Glomerular visceral epithelial cell (primary cell): ENCODE results near the gene UBE2D2.
A peak's percentile ranks its signal among the peaks of the same experiment; 100 is the strongest.

ENCODE experiments used
- DNase-seq: peaks from one replicate; pipeline ENCODE4 v3.0.0-alpha.2; 2016; ENCODE audit errors: extremely low spot score

Gene UBE2D2

DNA sequence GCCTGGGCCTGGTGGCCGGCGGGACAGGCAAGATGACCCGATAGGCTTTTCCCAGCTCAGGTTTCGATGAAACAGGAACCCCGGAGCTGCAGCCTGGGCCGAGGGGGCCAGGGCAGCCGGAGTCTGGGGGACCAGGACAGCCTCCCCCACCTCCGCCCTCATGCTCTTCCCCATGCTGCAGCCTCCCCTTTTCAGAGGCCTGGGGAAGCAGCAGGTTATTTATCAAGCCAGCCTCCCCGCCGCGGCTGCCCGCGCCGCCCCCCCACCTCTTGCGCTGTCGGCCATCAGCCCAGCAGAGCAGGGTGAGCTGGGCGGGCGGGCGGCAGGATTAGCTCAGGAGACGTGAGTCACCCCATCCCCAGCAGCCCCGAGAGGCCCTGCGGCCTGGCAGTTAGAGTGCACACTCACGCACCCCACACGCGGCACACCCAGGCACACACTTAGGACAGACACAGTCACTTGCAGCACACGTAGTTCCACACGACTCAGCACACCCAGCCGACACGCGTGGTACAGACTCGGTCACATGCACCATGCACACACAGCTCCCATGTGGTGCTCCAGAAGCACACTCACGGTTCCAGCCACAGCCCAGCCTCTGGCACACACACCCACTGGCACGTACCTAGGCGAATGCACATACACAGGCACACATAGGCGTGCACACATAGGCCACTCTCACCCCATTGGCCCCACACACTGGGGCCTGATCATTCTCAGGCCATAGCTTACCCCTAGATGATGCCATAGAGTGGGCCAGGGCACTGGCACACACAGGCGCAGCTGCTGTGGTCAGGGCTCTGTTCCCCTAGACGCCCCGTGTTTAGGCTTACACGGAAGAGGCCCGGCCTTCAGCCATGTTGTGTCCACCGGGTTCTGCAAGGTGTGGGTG, 100.0 kb downstream of the UBE2D2 start:
- peak; percentile 97 for DNase-seq

DNA sequence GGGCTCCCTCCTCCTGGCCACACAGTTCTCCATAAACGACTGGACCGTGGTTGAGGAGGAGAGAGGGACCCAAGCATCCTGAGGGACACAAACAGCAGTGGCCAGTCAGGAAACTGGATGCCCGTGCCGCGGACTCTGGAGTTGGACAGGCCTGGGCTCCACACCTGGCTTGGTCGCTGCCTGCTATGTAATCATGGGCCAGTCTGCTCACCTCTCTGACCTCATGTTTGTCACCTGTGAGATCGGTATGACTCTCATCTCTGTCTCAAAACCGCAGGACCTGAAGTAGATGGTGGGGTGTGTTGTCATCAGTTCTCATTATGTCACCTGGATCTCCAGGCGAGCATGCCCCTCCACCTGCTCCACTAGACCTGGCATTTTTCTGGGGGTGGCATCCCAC, 101.5 kb downstream of the UBE2D2 start:
- DNase-seq = no peak

DNA sequence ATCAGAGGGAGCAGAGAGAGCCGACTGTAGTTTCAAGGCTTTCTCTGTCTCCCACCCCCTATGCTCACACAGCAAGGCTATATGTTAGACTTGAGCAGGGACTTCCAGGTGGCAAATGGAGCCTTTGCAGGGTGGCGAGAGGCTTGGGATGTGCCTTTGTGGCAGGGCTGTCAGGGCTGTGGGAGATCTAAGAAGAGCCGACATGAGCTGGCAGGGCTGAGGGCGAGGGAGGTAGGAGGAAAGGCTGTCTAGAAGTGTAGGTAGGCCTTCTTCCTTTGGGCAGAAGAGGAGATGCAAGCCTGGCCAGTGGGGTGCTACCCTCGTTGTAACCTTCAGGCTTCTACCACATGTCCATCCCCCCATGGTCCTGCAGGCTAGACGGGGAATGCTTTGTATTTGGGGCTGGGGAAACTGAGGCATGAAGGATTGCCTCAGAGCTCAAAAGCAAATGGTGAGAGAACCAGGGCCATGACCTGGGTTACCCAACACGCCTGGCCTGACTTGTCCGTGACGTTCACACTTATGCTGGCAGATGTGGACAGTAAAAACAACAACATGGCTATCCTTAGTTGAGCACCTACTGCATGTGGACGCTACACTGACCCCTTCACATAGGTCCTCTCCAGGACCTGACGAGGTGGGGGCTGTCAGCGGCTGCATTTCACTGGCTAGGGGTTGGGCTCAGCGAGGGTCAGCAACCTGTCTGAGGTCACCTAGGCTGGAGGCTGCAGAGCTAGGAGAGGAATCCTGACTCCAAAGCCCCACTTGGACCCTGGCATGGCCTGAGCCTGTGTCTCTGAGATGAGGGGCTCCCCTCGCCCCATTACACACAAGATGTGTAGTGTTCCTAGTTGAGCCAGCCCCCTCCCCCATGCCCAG, 102.3 kb downstream of the UBE2D2 start:
- DNase-seq = no peak

DNA sequence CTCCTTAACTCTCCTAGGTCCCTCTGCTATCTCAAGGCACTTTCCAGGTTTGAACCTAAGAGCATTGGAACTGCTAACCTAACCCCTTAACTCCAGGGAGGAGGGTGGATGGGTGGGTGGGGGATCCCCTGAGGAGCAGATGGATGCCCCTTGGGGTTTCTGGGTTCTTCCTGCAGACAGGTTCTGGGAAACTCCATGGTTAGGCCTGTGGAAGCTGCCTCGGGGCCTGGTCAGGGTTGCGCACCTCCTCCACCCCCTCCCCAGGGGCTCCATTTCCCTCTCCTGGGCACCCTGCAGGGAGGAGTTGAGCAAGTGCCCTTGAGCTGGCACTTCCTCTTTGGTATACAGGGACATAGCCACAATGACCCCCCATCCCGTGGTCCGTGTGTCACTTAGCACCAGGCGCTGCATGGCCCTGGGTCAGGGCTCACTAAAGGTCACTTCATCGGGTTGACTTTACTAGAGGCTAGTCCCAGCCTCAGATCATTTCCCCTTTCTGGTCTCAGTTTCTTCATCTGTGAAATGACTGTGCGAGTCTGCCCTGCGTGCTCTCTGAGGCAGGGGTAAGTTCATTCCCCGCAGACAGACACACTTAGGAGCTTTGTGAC, 103.1 kb downstream of the UBE2D2 start:
- no peak for DNase-seq

DNA sequence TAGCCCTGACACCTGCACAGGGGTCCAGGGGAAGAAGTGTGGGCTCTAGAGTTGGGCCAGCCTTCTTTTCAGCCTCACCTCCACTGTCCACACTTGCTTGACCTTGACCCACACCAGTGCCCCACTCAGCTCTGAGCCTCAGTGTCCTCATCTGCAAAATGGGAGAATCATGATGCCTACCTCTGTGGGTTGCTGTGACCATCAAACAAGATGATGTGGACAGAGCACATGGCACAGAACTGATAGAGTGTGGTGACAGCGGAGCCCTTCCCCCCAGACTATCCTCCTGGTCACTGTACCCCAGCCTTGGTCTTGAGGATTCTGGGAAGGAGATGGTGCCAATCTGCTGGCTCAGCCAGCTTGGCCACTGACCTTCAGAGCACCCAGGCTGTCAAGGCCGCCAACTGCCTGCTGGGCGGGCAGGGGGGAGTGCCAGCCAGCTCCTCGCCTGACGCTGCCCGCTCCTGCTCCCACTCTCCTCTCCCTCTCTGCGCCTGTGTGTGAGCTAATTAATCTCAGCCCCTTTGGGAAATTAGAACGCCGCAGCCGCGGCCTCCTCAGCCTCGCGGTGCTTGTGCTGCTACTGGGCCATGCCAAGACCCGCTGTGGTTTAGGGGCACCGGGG, 103.7 kb downstream of the UBE2D2 start:
- DNase-seq = no peak

DNA sequence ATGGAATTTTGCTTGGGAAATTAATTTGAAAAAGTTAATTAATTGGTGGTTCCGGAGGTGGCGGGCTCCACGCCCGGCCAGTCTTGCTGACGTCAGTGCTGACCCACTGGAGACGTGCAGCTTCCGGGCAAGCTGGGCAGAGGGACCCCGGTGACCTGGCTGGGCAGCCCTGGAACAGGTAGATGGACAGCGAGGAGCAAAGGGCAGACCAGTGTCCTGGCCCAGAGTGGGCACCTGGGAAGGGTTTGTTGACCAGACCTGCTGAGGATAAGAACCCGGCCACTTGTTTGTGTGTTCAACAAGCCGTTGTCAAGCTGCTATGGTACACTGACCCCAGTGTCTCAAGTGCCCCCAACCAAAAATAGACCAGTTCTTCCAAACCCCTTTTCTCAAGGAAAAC, 104.5 kb downstream of the UBE2D2 start:
- DNase-seq = no peak

DNA sequence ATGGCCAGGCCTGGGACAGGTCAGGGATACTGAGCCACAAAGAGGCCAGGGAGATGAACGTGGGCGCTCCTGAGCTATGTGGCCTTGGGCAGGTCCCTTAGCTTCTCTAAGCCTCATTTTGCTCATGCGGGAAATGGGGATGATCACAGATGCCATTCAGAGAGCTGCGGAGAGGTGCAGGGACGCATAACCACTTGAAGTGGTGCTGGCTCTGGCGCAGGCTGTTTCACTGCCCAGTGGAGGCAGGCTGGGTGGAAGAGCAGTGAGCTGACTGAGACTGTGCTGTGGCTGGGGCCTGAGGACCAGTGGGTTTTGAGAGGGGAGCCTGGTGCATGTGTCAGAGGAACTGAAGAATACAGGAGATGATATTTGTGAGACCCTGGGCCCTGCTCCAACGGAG, 105.4 kb downstream of the UBE2D2 start:
- DNase-seq = no peak

DNA sequence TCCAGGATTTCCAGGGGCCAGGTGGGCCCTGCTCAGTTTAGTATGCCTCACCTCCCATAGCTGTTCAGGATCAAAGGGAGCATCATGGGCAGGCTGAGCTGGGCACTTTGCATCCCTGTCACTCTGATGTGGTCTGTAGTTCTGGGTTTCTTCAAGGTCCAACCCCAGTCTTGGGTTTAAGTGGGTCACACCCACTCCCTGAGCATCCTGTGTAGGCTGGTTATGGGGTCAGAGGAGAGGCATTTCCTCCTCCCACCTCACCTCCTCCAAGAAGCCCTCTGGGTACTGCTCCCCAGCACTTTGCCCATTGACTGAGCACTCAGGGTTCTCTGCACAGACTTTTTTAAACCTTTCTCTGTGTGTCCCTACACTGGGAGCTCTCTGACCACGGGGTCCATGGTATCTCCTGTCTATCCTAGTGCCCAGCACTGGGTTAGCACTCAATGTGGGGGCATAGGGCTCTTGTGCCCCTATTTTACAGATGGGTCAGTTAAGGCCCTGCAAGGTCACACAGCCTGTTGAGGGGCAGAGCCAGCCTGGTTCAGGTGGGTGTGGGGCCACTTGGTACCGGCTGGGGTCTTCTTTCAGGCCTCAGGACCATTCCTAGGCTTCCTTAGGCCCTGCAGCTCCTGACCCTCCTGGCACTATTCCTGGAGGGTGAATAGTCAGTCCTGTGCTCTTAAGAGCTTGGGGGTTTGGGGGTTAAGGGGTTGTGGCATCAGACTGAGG, 106.0 kb downstream of the UBE2D2 start:
- DNase-seq = no peak

DNA sequence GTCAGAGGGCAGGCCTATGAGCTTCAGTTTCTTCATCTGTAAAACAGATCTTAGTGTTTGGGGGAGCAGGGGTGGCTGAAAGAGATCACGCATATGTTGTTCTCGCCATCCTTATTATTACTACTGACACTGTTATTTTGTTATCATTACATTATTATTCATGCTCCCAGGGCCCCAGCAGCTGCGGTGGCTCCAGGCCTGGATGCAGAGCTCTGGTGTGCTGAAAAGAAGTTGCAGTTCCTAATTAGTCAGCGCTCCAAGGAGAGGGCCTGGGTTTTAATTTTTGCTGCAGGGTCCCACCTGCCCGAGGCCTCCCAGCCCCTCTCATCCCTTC, 106.6 kb downstream of the UBE2D2 start:
- DNase-seq = no peak

DNA sequence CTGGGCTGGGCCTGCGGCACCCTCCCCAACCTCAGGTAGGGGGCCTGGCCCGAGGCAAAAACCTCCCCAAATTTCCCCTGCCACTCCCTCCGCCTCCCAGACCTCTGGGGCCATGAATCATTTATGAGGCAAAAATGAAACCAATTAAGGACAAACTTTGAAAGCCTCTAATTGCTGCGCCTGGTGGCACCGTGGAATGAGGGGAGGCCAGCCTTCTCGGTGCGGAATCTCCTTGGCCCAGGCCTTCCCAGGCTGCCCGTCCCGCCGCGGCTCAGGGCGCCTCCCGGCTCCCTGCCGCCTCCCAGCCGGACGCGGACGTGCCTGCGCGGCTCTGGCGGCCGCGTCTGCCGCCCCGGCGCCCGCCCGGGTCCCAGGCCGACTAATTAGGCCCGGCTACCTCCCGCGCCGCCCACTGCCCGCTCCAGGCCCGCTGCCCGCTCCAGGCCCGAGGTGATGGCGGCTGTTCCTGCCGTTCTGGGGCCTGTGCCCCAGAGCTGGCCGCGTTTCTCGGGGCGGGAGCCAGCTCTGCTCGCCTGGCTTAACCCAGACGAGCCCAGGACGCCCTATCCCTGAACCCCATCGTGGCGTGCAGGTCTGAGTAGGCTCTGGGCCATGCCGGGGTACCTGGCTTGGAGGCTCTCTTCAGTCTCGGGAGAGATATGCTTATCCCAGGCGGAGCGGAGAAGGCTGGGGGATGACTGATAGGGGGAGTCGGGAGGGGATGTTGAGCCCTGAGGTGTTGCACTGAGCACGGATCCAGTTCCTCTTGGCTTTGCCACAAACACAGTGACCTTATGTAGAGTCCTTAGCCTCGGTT, 107.1 kb downstream of the UBE2D2 start:
- peak; percentile 63 for DNase-seq

DNA sequence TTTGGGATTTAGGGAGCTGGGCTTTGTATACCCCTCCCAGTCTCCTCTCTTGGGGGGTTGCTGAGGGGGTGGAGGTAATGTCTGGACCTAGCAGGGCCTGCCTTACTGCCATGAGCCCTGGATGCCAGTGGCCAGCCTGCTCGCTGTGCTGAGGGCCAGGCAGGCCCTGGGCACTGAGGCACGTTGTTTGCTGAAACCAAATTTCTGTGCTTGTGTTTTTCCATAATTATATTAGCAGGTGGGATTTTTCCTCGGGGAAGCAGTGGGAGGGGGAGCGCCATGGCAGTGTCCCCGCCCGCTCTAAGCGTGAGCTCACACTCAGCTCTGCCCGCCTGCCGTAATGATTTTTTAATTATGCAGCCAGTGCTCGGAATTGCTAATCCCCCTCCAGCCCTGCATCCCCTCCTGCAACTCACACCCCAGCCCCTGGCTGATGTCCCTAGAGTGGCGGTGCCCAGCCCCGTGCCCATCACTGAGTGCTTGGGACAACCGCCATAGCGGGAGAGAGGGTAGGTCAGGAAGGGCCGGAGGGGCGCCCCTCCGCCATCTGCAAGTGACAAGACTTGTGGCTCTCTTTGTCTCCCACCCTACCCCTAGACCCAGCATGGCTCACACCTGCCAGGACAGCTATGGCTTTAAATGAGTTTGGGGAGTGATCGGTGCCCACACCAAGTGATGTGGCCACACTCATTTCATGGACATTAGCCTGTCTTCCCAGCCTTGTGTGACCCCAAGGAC, 108.0 kb downstream of the UBE2D2 start:
- no peak for DNase-seq

DNA sequence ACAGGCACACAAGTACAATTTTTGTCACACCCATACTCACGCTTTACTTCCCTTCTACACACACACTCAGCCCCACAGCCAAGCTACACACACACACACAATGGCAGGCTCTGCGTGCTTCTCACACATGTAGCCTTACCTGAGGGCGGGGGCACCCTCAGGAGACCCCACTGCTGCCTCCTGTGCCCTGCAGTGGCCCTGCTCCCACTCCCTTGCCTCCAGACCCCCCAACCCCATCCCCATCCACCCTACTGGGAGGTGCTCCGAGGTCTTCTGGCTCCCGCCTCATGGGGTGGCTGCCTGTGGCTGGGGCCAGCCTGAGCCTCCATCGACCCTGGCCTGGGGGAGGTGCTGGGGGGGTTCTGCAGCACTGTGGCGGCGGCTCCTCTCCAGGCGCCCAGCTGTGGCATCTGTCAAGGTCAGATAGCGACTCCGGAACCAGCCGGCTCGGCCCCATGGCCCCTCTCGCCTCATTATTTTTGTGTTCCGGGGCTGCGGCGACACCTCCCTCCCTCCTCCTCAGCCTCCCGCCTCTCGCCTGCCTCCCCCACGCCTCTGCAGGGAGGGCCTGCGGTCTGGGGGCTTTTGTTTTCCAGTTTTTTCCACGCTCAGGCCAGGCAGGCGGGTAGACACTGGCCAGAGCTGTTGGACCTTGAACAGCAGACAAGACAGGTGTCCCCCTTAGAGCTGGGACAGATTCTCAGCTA, 108.7 kb downstream of the UBE2D2 start:
- DNase-seq = no peak

DNA sequence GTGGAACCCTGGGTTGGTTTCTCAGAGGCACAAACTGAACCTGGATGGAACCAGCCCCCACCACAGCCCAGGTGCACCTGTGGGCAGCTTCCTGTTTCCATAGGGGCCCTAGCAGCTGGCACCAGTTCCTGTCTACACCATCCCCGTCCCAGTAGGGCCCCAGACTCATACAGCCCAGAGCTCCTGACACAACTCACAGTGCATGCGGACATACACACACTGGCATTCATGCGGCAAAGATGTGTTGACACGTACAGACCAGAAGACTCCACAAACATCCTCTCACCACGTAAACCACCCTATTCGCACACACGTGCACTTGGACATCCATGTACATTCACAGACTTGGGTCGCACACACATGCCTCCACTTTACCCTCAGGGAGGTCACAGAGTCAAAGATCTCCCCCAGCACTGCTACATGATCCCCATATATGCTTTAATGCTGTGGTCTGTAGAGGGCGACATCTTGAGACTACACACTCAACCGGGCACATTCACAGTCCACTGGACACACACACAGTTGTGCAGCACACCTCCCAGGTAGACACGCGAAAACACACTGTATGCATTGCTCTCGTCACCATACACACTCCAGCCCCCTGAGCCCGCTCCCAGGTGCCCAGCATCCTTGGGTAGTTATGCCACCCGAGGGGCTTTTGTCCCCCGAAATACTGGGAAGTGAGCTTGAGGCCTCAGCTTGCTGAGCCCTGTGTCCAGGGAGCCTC, 109.4 kb downstream of the UBE2D2 start:
- DNase-seq = peak; percentile 80

DNA sequence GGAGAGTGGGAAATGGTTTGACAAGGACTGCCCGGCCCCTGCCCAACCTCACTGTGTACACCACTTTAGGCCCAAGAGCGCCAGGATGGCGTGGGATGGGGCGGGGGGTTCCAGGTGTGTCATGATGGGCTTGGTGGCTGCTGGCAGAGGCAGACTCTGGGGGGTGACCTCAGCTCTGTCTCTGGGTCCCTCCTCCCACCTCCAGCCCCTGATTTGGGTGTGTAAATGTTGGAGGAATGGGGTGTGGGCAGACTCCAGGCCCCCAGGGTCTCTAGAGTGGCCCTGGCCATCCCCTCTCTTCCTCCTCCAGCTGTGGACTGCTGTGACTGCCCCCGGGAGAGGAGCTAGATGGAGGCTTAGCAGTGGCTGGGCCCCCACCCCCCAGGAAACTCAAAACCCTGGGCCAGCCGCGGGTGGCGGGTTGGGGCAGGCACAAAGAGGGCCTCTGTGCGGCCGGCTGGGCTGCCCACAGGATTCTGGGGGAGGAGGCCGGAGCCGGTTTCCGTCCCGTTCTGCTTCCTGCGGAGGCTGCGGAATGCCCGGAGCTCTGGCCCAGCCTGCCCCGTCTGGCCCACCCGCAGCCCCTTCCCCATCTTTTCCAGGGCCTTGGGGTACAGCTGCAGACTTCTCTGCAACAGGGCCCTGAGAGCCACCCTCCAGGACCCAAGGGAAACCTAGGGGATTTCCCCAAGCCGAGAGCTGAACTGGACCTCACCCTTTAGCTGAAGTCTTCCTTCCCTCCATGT, 110.1 kb downstream of the UBE2D2 start:
- DNase-seq = peak; percentile 83

DNA sequence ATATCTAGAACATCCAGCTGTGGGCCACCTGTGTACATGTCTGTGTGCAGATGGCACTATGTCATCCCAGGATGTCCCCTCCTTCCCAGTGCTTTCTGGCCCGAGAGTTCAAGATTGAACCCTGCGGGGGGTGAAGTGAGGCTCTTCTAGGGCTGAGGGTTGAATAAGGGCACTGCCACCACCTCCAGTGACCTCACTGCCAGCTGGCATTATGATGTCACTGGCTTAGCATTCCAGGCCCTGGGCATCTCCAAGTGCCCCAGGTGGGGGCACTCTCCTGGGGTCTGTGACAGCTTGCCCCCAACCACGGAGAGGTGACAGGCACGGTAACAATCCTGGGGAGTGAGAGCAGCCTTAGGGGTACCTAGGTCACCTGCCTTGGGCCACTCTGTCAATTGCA, 114.1 kb downstream of the UBE2D2 start:
- DNase-seq = peak; percentile 67

DNA sequence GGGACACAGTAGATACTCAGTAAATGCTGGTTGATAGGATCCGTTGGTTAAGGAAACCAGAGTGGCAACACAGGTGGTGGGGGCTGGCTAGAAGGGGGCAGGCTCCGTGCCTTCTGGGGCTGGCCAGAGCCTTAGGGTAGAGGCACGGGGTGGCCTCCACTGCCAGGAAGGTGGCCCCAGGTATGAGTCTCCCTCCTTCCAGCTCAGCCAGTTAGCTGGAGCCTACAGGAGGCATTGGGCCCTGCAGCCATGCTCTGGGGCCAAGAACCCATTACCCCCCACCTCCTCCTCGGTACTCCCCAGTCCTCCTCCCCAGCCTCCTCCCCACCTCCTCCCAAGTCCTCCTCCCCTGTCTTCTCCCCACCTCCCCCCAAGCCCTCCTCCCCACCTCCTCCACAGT, 114.7 kb downstream of the UBE2D2 start:
- no peak for DNase-seq

DNA sequence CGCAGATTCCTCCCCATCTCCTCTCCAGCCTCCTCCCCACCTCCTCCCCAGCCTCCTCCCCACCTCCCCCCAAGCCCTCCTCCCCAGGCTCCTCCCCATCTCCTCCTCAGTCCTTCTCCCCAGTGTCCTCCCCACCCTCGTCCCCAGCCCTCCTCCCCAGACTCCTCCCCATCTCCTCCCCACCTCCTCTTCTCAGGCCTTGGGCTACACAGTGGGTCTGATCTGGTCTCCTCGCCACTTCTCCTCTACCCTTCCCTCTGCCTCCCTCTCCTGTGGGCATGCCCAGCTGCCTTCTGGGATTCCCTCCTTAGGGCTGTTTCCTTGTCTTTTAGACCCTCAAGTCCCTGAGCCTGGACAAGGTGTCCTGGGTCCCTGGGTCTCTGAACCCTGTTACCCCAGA, 115.3 kb downstream of the UBE2D2 start:
- no peak for DNase-seq
